HG02870 (cell line): ENCODE data around the gene SRPRA.
"Not testable (repeated sequence)": the region's sequence is repeated elsewhere in the genome, so short reads cannot be mapped to it uniquely, and the experiment has no call there.

Source experiments
- ATAC-seq: cut with Tn5 transposase; IDR thresholded peaks from one replicate; pipeline ENCODE4 v1.9.1; 2021; ENCODE audit warnings: mild to moderate bottlenecking, moderate library complexity; ENCODE audit not compliant: unreplicated experiment

SRPRA gene

GRCh38 chr11:126288237-126288636 is 19.5 kb upstream of the SRPRA start:
- ATAC-seq = no peak

DNA sequence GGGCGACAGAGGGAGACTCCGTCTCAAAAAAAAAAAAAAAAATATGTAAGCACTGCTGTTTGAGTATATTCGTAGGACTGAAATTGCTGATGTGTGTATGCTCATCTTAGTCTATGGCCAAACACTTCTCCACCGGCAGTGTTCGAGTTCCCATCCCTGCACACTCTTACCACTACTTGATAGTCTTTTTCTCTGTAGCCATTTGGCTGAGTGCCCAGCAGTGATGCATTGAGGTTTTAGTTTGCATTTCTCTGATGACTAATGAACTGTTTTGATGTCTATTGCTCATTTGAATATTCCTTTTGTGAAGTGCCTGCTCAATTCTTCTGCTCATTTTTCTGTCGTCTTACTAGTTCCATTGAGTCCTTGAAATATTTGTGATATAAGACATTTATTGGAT is 16.1 kb upstream of the SRPRA start:
- ATAC-seq = peak; percentile 48

- ATAC-seq = peak; percentile 49
These were observed 14.3 kb upstream of the SRPRA start, which contains the start of gene TIRAP for GRCh38 chr11:126282736-126283591. Gene TIRAP (plus strand): TSS chr11:126283093. CDS start chr11:126290895, 7,802 bp downstream.

GRCh38 chr11:126282361-126282735 is 13.7 kb upstream of the SRPRA start:
- no peak for ATAC-seq

DNA sequence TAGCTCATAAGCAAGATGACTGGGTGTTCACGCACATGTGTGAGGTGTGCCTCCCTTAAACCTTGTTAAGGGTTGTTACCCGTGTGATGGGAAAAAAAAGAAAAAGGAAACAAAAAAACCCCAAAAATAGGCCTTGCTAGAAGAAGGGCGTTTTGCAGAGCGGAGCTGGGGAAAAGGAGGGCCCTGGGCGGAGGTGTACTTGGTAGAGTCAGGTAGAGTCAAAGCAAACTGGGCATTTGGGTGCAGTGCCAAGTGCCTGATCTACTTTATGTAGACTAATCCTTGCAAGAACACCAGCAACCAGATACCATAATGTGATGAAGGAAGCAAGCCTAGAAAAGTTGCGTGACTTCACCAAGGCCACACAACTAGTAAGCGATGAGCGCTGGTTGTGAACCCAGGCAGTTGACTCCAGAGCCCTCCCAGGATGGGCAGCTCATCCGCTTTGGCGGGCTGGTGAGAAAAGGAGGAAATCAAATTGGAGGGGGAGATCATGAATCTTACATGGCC is 13.0 kb upstream of the SRPRA start:
- ATAC-seq = no peak

DNA sequence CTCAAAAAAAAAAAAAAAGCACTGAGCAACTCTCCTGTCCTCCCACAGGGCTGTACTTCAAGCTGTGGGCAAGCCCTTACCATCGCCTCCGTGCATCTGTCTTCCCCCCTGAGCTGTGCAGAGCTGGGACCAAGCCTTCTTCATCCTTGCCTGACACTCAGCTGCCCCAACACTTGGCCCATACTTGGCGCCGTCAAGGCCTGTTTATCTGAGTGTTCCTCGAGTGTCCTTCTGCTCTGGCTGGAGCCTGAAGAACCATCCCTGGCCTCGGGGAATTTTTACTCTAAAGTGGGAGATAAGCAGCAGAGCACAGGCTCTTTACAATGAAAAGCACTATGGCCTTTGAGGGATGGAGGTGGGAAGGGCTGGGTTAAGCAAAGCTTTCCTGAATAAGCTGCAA is 12.6 kb upstream of the SRPRA start:
- no peak for ATAC-seq

- ATAC-seq = no peak
These were observed 11.9 kb upstream of the SRPRA start for GRCh38 chr11:126280595-126280994.

- no peak for ATAC-seq
These were observed 10.5 kb upstream of the SRPRA start for GRCh38 chr11:126279191-126279590.

- ATAC-seq = no peak
These were observed 9.1 kb upstream of the SRPRA start for GRCh38 chr11:126277780-126278179.

DNA sequence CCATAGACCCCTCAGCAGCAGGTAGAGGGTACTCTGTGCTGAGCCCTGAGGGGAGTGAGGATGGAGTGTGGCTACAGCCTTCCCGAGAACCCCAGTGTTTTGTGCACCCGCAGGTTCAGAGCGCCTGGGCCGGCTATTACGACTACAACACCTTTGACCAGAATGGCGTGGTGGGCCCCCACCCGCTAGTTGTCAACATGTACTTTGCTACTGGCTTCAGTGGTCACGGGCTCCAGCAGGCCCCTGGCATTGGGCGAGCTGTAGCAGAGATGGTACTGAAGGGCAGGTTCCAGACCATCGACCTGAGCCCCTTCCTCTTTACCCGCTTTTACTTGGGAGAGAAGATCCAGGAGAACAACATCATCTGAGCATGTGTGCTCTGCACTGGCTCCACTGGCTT is 8.6 kb upstream of the SRPRA start:
- ATAC-seq = no peak

- peak; percentile 6 for ATAC-seq
These were observed 361 bp downstream of the SRPRA start for GRCh38 chr11:126268361-126268707.

DNA sequence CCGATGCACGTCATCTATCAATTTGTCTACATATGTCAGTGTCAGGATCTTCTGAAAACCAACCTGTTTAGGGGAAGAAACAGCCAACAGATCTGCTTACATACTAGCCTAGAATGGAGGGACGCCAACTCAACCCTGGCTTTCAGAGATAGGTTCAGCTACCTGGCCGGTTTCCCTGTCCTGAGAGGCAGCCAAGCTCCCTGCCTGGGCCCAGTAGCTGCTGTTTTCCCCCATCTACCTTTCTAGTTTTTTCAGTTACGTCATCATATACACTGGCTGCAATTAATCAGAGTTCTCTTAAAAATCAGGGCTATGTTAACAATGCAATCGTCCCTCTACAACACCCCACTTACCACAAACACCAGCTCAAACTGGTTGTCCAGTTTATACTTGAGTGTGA is 1.0 kb downstream of the SRPRA start:
- no peak for ATAC-seq

DNA sequence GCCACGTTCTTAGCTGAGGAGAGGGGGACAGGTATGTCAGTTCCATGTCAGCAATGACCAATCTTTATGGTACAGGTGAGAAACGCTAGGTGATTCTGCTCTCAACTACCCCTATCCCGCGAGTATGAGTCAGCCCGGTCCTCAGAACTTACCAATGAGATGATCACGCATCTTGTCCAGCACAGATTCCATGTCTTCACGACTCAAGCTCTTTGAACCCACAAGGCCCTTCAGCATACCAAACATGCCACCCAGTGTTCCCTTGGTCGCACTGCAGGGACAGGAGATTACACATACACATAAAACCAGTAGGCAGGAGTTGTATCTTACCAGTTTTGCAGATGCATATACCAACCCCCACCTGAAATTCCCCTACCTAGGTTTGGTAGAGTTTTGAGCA is 2.9 kb downstream of the SRPRA start:
- no peak for ATAC-seq

GRCh38 chr11:126263489-126263888 is 5.2 kb downstream of the SRPRA start:
- no peak for ATAC-seq

DNA sequence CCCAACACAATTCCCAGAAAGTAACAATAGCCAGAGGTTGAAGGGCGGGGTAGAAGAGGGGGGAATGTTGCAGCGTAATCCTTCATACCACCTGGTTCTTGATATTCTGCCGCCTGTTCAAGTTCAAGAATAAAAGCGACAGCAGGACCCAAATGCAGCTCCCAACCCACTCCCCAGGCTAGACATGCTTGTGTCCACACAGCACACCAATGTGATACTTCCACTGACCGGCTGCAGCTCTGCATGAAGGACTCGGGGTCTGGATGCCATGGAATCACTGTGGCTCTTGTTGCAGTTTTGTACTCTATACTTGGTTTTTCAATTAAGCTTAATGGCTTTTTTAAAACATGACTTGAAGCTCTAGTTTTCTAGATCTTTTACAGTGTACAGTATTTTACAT is 6.5 kb downstream of the SRPRA start:
- no peak for ATAC-seq

DNA sequence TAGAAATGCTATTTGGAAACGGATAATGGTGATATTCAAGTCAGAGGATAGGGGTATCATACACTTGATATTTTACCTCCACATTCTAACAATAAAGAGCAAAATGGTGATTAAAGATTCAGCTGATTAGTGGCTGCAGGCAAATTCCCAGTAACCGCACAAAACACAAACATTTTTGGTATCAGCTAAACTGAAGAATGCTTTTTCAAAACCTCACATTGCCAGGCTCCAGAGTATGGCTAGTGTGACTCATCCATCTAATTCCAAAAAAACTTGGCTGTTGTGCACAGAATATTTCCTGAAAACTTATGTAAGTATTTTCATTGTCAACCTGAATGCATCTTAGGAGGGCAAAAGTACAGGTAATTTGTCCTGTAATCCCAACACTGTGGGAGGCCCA is 10.9 kb downstream of the SRPRA start:
- no peak for ATAC-seq

DNA sequence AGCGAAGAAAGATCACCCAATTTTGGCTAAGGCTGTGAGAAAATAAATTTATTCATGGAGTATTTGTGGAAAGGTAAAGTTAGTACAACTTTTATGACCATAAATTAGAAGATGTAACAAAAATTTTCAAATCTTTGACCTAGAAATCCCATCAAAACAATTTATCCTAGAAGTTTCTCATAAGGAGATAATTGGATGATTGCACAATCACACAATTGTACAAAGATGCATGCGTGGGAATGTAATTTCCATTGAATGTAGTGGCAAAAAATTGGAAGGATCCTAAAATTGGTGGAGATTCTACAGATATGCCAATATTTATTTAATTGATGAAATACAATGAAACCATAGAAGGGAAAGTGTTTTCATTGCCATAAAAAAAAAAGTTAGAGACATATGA is 11.6 kb downstream of the SRPRA start:
- ATAC-seq = no peak

GRCh38 chr11:126256216-126256615 is 12.5 kb downstream of the SRPRA start:
- ATAC-seq = no peak

DNA sequence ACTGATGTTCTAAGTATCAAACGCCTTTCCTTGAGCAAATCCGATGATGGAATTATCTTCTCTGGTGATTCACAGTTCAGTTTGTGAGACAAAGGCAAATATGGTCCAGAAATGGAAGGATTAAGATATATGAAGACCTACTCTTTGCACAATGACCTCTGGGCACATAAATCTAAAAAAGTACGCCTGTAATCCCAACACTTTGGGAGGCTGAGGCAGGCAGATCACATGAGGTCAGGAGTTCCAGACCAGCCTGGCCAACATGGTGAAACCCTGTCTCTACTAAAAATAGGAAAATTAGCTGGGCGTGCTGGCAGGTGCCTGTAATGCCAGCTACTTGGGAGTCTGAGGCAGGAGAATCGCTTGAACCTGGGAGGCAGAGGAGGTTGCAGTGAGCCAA is 13.2 kb downstream of the SRPRA start:
- ATAC-seq = not testable (repeated sequence)

GRCh38 chr11:126254819-126255218 is 13.9 kb downstream of the SRPRA start:
- no peak for ATAC-seq

DNA sequence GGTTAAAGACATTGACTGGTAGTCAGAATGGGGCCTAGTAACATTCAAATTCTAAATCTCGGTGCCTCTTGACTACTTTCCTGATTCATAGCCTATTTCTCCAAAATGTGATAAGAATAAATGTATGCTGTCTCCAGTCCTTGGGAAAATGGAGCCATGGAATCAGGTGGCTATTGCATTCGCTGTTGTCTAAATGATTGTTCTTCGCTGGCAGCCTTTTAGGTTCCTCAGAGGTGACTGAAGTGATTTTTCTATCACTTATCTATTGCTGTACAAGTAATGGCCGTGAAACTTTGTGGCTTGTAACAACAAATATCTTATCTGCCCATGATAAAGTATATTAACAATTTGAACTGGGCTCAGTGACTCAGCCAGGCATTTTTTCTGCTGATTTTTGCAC is 15.4 kb downstream of the SRPRA start:
- ATAC-seq = no peak

DNA sequence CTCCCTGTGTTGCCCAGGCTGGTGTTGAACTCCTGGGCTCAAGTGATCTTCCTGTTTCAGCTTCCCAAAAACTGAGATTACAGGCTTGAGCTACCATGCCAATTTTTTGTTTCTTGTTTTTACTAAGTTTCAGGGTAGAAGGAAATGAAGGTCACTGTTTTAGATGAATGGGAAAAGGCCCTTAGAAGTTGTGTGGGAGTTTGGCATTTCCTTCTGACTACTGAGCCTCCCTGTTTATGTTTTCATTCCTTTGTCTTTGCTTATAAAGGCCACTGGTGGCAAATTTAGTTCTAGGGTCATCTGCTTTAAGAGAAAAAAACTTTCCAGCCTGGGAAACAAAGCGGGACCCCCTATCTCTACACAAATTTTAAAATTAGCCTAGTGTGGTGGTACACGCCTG is 22.1 kb downstream of the SRPRA start:
- ATAC-seq = no peak

DNA sequence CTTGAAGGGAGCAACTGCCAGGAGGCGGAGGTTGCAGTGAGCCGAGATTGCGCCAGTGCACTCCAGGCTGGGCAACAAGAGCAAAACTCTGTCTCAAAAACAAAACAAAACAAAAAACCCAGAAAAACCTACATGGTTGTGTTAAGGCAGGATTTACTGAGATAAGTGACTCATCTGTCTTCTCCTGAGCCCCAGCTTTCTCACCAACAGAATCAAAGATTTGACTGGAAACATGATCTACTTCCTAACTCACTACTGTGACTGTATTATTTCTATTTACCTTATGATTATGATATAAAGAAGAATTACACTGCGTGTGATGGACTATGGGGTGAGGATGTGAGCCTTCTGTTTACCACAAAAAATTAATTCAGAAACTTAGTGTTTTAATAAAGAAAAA is 35.3 kb downstream of the SRPRA start:
- no peak for ATAC-seq
